ENCODE data around the gene NADSYN1.
A peak's percentile ranks its signal among the peaks of the same experiment; 100 is the strongest.

Gene NADSYN1

GRCh38 chr11:71444811-71445210 lies 8.2 kb upstream of the NADSYN1 start:
- Histone ChIP-seq H3K4me1 (ENCODE audit: control insufficient read depth, insufficient read depth, low read length) (no peaks in the 10 kb centered on the region), H3K36me3 (ENCODE audit: control insufficient read depth in 2 of 2, insufficient read depth in 1 of 2, low read length in 2 of 2) (peaks cover 4 to 72% of the 10 kb centered on the region in 2 experiments; a peak in 2 of 3 replicates), H3K9me3 (ENCODE audit: control insufficient read depth, insufficient read depth, low read depth, low read length) (no peaks in the 10 kb centered on the region), H3K4me3 (ENCODE audit: low read depth, low read length) (no peak overlapping the region), H3K27ac (ENCODE audit: extremely low read depth, low read depth, low read length) (no peak overlapping the region)
- CTCF ChIA-PET = interaction anchor here (0.6 kb wide), 2 partner anchors 29 to 1668 kb away, joined by 3 read pairs; no protein-coding TSS in a partner anchor
- POLR2A ChIA-PET = interaction anchor here (0.6 to 0.8 kb wide), 2 partner anchors 8 to 295 kb away, joined by 3 to 7 read pairs; no protein-coding TSS in a partner anchor
- no peak for TF ChIP-seq ZNF621 (tag by site-specific recombination; IDR thresholded peaks at IDR 0.05)
- TF ChIP-seq ZNF521 (tag by site-specific recombination; IDR thresholded peaks at IDR 0.05) = no peak
- TF ChIP-seq ZXDB (tag by site-specific recombination; IDR thresholded peaks at IDR 0.05) = no peak
- TF ChIP-seq CTCF (tag by site-specific recombination; IDR thresholded peaks at IDR 0.05) = no peak

- POLR2A ChIA-PET = interaction anchor here (0.6 kb wide), 1 partner anchor 9 kb away, joined by 3 read pairs; no protein-coding TSS in a partner anchor
- TF ChIP-seq ZSCAN30 (tag by site-specific recombination; IDR thresholded peaks at IDR 0.05) = no peak
- TF ChIP-seq SETDB1 (IDR thresholded peaks at IDR 0.05; ENCODE audit: insufficient read length, low read length) = peak; percentile 78
- Histone ChIP-seq H3K4me3 (ENCODE audit: low read depth, low read length) (no peak overlapping the region), H3K36me3 (ENCODE audit: control insufficient read depth in 2 of 2, insufficient read depth in 1 of 2, low read length in 2 of 2) (peaks cover 0 to 59% of the 10 kb centered on the region in 2 experiments; a peak in 1 of 3 replicates), H3K27ac (ENCODE audit: extremely low read depth, low read depth, low read length) (no peak overlapping the region), H3K4me1 (ENCODE audit: control insufficient read depth, insufficient read depth, low read length) (no peaks in the 10 kb centered on the region), H3K9me3 (ENCODE audit: control insufficient read depth, insufficient read depth, low read depth, low read length) (no peaks in the 10 kb centered on the region)
- CTCF ChIA-PET = interaction anchor here (0.5 kb wide), 1 partner anchor 1637 kb away, joined by 4 read pairs; no protein-coding TSS in a partner anchor
Measured at GRCh38 chr11:71446150-71446549, 6.9 kb upstream of the NADSYN1 start.

GRCh38 chr11:71446942-71447688 lies 5.9 kb upstream of the NADSYN1 start:
- TF ChIP-seq ZNF777 (tag by site-specific recombination; IDR thresholded peaks at IDR 0.05; ENCODE audit: borderline replicate concordance) (no peak), ZBTB49 (tag by site-specific recombination; IDR thresholded peaks at IDR 0.05; ENCODE audit: low read depth) (no peak), SCRT2 (tag by site-specific recombination; IDR thresholded peaks at IDR 0.05) (no peak), ZNF571 (tag by site-specific recombination; IDR thresholded peaks at IDR 0.05) (no peak), ZNF561 (tag by site-specific recombination; IDR thresholded peaks at IDR 0.05; ENCODE audit: borderline replicate concordance) (no peak), ZBTB44 (tag by site-specific recombination; IDR thresholded peaks at IDR 0.05) (no peak), ZNF423 (tag by site-specific recombination; IDR thresholded peaks at IDR 0.05) (no peak), IKZF3 (tag by site-specific recombination; IDR thresholded peaks at IDR 0.05) (no peak), TCF7L2 (IDR thresholded peaks at IDR 0.05; ENCODE audit: borderline replicate concordance, low read depth, low read length) (no peak), ZNF416 (tag by site-specific recombination; IDR thresholded peaks at IDR 0.05) (no peak)
- Histone ChIP-seq H3K36me3 (ENCODE audit: control insufficient read depth in 2 of 2, insufficient read depth in 1 of 2, low read length in 2 of 2) (peaks cover 0 to 49% of the 10 kb centered on the region in 2 experiments; a peak in 1 of 3 replicates), H3K27ac (ENCODE audit: extremely low read depth, low read depth, low read length) (no peak overlapping the region), H3K4me1 (ENCODE audit: control insufficient read depth, insufficient read depth, low read length) (0 out of 2 replicates have a peak, but pooled peaks cover under 1% of the 10 kb centered on the region), H3K4me3 (ENCODE audit: low read depth, low read length) (peak overlapping the region; percentile 81), H3K9me3 (ENCODE audit: control insufficient read depth, insufficient read depth, low read depth, low read length) (no peaks in the 10 kb centered on the region)
- CTCF ChIA-PET = interaction anchor here (0.7 to 1.2 kb wide), 3 partner anchors 18 to 326 kb away, joined by 3 read pairs; no protein-coding TSS in a partner anchor
- POLR2A ChIA-PET = interaction anchor here (1.7 kb wide), 1 partner anchor 21 kb away, joined by 9 read pairs; no protein-coding TSS in a partner anchor
